HCT116 (cell line): ENCODE results near the gene SEPTIN8. TPM values are rescaled to one million over a fixed set of nuclear protein-coding genes. Genes with fewer than 3 reads are reported as not detected.

Source experiments
- CBX3 ChIP-seq: IDR thresholded peaks from 2 replicates; pipeline ENCODE4 v1.6.1; 2012; ENCODE audit warnings: low read depth
- CEBPB ChIP-seq: IDR thresholded peaks from 2 replicates; pipeline ENCODE4 v1.6.1; 2012; ENCODE audit warnings: low read depth
- CTCF ChIP-seq, 3 experiments: fragments of 200-600 bp in 1 of 3; sonication (generic) in 1 of 3; IDR thresholded peaks in 2 of 3; conservative IDR thresholded peaks in 1 of 3; 2 replicates each; pipeline ENCODE4 v1.5.1; 2012 to 2017; ENCODE audit warnings: low read depth in 2 of 3, low read length in 2 of 3, antibody characterized with exemption in 1 of 3, borderline replicate concordance in 1 of 3, control low read depth in 1 of 3, mild to moderate bottlenecking in 1 of 3, mixed read lengths in 1 of 3, mixed run types in 1 of 3, moderate library complexity in 1 of 3; ENCODE audit not compliant: insufficient read depth in 1 of 3
- EGR1 ChIP-seq: IDR thresholded peaks from 2 replicates; pipeline ENCODE4 v1.6.1; 2012; ENCODE audit warnings: low read depth
- EZH2phosphoT487 ChIP-seq: fragments of 200-600 bp; IDR thresholded peaks from 2 replicates; pipeline ENCODE4 v1.6.1; 2018; ENCODE audit warnings: antibody characterized with exemption, borderline replicate concordance
- FOSL1 ChIP-seq: IDR thresholded peaks from 2 replicates; pipeline ENCODE4 v1.6.1; 2012; ENCODE audit warnings: low read depth
- POLR2A ChIP-seq: IDR thresholded peaks from 2 replicates; pipeline ENCODE4 v1.7.0; 2011; ENCODE audit warnings: borderline replicate concordance; ENCODE audit not compliant: insufficient read depth, insufficient read length; ENCODE audit errors: extremely low read depth
- SP1 ChIP-seq: IDR thresholded peaks from 2 replicates; pipeline ENCODE4 v1.6.1; 2012; ENCODE audit warnings: low read depth
- SRF ChIP-seq: IDR thresholded peaks from 2 replicates; pipeline ENCODE4 v1.6.1; 2012; ENCODE audit warnings: low read depth
- TCF7L2 ChIP-seq: IDR thresholded peaks from 2 replicates; pipeline ENCODE4 v1.7.0; 2011; ENCODE audit warnings: borderline replicate concordance, inconsistent platforms; ENCODE audit not compliant: insufficient read depth, insufficient read length; ENCODE audit errors: extremely low read depth
- ZNF274 ChIP-seq: fragments of 200-500 bp; sonication (Bioruptor generic); IDR thresholded peaks from 2 replicates; pipeline ENCODE4 v1.6.1; 2014; ENCODE audit warnings: mild to moderate bottlenecking, low read depth, low read length, inconsistent platforms
- total RNA-seq: library from RNA; stranded (reverse); gene quantifications from one replicate; pipeline ENCODE4 v1.2.1, GENCODE V29; 2021; ENCODE audit not compliant: unreplicated experiment
- TF ChIP-seq, protein P1 (sequence below): IDR thresholded peaks from 2 replicates; pipeline ENCODE4 v1.6.1; 2012

Gene SEPTIN8
- total RNA-seq, 1 experiment from 2014 or later: 34.6 TPM

GRCh38 chr5:132761321-132762240 lies 15.5 kb downstream of the SEPTIN8 start (continued):
- TF ChIP-seq EZH2phosphoT487 (no peak), FOSL1 (no peak), ZNF274 (no peak), CBX3 (no peak), SRF (no peak), TCF7L2 (no peak), POLR2A (no peak), CTCF (IDR thresholded peaks at IDR 0.05 in 2 of 3, conservative IDR thresholded peaks at IDR 0.05 in 1 of 3; ENCODE audit: borderline replicate concordance in 1 of 3, insufficient read depth in 1 of 3, low read depth in 2 of 3, low read length in 2 of 3) (no peak), EGR1 (no peak), SP1 (no peak), CEBPB (no peak)
- TF ChIP-seq, protein P1, sequence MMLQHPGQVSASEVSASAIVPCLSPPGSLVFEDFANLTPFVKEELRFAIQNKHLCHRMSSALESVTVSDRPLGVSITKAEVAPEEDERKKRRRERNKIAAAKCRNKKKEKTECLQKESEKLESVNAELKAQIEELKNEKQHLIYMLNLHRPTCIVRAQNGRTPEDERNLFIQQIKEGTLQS: no peak
